ENCODE results near the gene MSMB. TPM values are rescaled to one million over a fixed set of nuclear protein-coding genes. Genes with fewer than 3 reads are reported as not detected.
"Not testable (repeated sequence)": the region's sequence is repeated elsewhere in the genome, so short reads cannot be mapped to it uniquely, and the experiment has no call there.

The MSMB gene
- total RNA-seq, 6 experiments from 2014 or later, result 0.65 TPM; not detected in 5

DNA sequence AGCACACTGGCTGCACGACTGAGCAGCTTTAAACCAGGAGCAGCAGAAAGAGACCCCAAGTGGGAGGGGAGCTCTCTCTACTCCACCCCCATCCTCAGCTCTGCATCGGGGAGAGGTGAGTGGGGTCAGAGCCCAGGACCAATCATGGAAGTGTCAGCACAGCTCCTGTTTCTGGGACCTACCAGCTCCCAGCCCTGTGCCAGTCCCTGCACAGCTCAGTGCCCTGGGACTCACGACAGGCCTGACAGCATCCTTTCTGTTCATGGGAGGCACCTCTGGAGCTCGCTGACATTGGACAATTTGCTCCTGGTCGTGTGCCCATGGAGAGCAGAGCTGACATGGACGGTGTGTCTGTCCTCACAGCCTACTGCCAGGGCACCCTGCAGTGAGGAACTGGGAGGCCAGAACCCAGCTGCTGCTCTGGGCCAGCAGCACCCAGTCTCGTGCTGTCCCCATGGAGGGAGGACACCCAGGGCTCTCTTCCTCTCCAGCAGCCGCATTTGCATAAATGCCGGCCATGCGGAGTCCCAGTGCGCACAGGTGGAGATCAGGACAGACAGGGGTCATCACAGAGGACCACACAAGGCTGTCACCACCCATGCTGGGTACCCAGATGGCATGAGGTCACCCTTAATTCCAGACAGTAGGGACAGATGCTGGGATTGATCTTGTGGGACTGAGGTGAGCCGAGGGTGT lies 45.9 kb upstream of the MSMB start:
- TF ChIP-seq, protein P1, sequence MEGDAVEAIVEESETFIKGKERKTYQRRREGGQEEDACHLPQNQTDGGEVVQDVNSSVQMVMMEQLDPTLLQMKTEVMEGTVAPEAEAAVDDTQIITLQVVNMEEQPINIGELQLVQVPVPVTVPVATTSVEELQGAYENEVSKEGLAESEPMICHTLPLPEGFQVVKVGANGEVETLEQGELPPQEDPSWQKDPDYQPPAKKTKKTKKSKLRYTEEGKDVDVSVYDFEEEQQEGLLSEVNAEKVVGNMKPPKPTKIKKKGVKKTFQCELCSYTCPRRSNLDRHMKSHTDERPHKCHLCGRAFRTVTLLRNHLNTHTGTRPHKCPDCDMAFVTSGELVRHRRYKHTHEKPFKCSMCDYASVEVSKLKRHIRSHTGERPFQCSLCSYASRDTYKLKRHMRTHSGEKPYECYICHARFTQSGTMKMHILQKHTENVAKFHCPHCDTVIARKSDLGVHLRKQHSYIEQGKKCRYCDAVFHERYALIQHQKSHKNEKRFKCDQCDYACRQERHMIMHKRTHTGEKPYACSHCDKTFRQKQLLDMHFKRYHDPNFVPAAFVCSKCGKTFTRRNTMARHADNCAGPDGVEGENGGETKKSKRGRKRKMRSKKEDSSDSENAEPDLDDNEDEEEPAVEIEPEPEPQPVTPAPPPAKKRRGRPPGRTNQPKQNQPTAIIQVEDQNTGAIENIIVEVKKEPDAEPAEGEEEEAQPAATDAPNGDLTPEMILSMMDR (IDR thresholded peaks at IDR 0.05), result no peak
- no peaks in the 10 kb centered on the region for H3K9me3 Mint-ChIP-seq
- H3K4me3 Mint-ChIP-seq, result no peak overlapping the region
- H3K27me3 Mint-ChIP-seq (ENCODE audit: insufficient read depth), result peaks cover 4% of the 10 kb centered on the region
- DNase-seq, result no peak
- H3K36me3 Mint-ChIP-seq (ENCODE audit: low read depth), result no peaks in the 10 kb centered on the region
- H3K27ac Mint-ChIP-seq, result no peak overlapping the region
- peaks cover 27% of the 10 kb centered on the region; the same call in 1 of the 2 replicates for H3K4me1 Mint-ChIP-seq (ENCODE audit: low read depth)

DNA sequence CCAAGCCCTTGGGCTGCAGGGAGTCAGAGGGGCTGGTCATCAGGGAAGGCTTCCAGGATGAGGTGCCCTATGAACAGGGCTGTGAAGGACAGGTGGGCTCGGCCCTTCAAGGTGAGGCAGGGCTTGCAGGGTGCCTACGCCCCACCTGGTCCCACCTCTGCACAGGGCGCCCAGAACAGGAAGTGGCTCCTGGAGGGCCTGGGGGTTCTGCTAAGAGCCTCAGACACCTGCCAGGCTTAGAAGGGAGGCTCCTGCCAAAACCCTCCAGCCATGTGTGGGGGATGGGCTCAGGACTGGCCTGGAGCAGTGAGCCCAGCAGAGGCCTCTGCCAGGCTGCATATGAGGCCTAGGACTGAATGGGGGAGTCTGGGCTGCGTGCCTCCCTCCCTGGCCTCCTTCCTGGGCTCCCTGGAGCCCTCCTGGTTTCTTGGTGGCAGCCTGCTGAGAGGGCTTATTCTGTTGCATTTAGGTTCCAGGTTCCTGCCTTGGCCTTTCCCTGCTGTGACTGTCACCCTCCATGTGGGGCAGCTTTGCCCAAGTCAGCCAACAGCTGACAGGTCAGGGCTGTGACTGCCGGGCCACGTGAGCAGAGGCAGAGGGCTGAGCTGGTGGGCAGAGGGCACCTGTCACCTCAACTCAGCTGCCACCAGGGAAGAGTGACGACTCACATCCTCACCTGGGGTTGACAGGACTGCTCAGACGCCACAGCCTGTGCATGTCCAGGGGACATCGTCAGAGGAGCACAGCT lies 45.2 kb upstream of the MSMB start:
- H3K27me3 Mint-ChIP-seq (ENCODE audit: insufficient read depth), result peaks cover 4% of the 10 kb centered on the region

DNA sequence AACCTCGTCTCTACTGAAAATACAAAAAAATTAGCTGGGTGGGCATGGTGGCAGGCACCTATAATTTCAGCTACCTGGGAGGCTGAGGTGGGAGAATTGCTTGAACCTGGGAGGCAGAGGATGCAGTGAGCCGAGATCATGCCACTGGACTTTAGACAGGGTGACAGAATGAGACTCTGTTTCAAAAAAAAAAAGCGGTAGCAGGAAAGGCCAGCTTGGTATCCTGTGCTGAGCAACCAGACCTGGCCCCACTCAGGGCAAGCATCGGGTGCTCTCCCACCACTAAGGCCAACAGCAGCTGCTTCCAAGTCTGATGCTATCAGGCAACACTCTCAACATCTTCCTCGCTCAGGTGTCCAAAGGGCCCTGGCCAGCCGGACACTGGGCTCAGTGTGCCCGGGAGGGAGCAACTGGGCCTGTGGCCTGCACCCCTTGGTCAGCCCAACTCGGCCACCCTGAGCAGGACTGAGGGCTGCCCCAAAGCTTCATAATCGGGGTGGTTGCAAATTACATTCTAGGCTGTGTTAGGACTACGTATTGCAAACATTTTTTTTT lies 44.3 kb upstream of the MSMB start:
- H3K36me3 Mint-ChIP-seq (ENCODE audit: low read depth), result no peaks in the 10 kb centered on the region

More for the DNA sequence above, 45.2 kb upstream of the MSMB start:
- Mint-ChIP-seq H3K36me3 (ENCODE audit: low read depth) (no peaks in the 10 kb centered on the region), H3K4me1 (ENCODE audit: low read depth) (peaks cover 20% of the 10 kb centered on the region; the same call in 1 of the 2 replicates), H3K9me3 (no peaks in the 10 kb centered on the region), H3K27ac (no peak overlapping the region), H3K4me3 (no peak overlapping the region)
- TF ChIP-seq, protein P1 (IDR thresholded peaks at IDR 0.05), result no peak
- DNase-seq, result no peak

DNA sequence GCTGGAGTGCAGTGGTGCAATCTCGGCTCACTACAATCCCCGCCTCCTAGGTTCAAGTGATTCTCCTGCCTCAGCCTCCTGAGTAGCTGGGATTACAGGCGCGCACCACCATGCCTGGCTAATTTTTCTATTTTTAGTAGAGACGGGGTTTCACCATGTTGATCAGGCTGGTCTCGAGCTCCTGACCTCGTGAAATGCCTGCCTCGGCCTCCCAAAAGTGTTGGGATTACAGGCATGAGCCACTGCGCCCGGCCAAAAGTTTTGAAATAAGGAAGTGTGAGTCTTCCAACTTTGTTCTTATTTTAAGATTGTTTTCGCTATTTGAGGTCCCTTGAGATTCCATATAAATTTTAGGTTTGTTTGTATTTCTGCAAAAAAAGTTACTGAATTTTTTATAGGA lies 41.3 kb upstream of the MSMB start:
- H3K9me3 Mint-ChIP-seq; DNase-seq; H3K27me3 Mint-ChIP-seq (ENCODE audit: insufficient read depth); H3K4me1 Mint-ChIP-seq (ENCODE audit: low read depth); H3K4me3 Mint-ChIP-seq; H3K36me3 Mint-ChIP-seq (ENCODE audit: low read depth); H3K27ac Mint-ChIP-seq: not testable (repeated sequence)

More for the DNA sequence above, 44.3 kb upstream of the MSMB start:
- Mint-ChIP-seq H3K27me3 (ENCODE audit: insufficient read depth) (peaks cover 4% of the 10 kb centered on the region), H3K4me1 (ENCODE audit: low read depth) (peaks cover 11% of the 10 kb centered on the region; the same call in 1 of the 2 replicates), H3K4me3 (no peak overlapping the region), H3K9me3 (no peaks in the 10 kb centered on the region), H3K27ac (no peak overlapping the region)
- TF ChIP-seq, protein P1 (IDR thresholded peaks at IDR 0.05), result no peak
- no peak for DNase-seq

DNA sequence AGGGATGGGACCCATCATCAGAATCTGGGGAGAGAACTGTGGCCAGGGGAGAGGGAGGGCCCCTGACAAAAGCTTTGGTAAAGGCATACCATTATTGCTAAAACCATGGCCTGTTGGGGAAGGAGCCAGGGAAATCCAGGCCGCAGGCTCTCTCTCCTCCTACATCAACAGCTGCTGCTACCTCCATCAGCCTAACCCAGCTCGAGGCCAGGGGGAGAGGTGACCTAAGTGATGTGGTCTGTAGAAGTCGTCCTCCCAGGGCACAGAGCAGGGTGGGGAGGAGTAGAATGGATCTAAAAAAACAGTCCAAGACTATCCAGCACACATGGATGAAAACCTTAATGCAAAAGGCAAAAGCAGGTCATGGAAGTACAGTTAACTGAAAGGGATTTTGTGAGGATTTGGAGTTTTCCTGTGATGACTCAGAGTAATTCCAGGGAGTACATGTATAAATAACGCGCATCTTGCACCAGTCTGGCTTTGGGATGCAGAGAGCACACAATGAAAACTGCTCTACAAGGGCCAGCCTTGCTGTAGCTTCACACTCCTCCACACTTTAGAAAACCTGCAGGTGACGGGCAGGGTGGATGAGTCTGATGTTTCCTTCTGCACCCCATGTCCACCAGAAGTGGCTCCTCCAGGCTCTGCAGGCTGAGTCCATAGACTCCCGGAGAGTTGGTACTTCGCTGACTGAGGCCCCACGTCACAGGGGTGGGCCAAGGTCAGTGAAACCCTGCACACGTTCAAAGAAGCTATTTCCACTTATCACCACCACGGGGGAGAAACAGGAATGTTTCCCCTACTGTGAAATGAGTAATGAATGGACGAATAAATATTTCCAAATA lies 38.5 kb upstream of the MSMB start:
- peaks cover 9% of the 10 kb centered on the region for H3K27me3 Mint-ChIP-seq (ENCODE audit: insufficient read depth)
- H3K4me1 Mint-ChIP-seq (ENCODE audit: low read depth), result peaks cover 24% of the 10 kb centered on the region
- no peaks in the 10 kb centered on the region for H3K36me3 Mint-ChIP-seq (ENCODE audit: low read depth)
- TF ChIP-seq, protein P1 (IDR thresholded peaks at IDR 0.05), result no peak
- H3K27ac Mint-ChIP-seq, result no peak overlapping the region
- peaks cover 7% of the 10 kb centered on the region; the same call in 1 of the 2 replicates for H3K9me3 Mint-ChIP-seq
- no peak for DNase-seq
- H3K4me3 Mint-ChIP-seq, result no peak overlapping the region
